Spinal cord (tissue), 10 donors: ENCODE data around the gene CDH23. TPM values are rescaled to one million over a fixed set of nuclear protein-coding genes. Genes with fewer than 3 reads are reported as not detected.
A peak's percentile ranks its signal among the peaks of the same experiment; 100 is the strongest.

Experiments
- DNase-seq, 6 donors: peaks; one replicate each; pipeline versions ENCODE4 v3.0.0 to v3.0.0-alpha.2; 2013 to 2015; ENCODE audit warnings: low spot score in 6 of 6, low read depth in 4 of 6
- H3K27ac ChIP-seq: one replicate; pipeline ENCODE4 v1.5.1; 2013; ENCODE audit warnings: low read depth, low read length, control low read depth
- H3K27me3 ChIP-seq: one replicate; pipeline ENCODE4 v1.6.1; 2013; ENCODE audit warnings: low read length; ENCODE audit not compliant: control insufficient read depth, insufficient read depth
- H3K36me3 ChIP-seq: one replicate; pipeline ENCODE4 v1.6.1; 2013; ENCODE audit warnings: low read length; ENCODE audit not compliant: control insufficient read depth, insufficient read depth
- H3K4me1 ChIP-seq: one replicate; pipeline ENCODE4 v1.6.1; 2013; ENCODE audit warnings: low read length; ENCODE audit not compliant: control insufficient read depth, insufficient read depth
- H3K4me3 ChIP-seq: one replicate; pipeline ENCODE4 v1.5.1; 2013; ENCODE audit warnings: low read depth, low read length, control low read depth
- H3K9me3 ChIP-seq: one replicate; pipeline ENCODE4 v1.6.1; 2013; ENCODE audit warnings: low read length; ENCODE audit not compliant: control insufficient read depth, insufficient read depth
- WGBS: methylation state at CpG from one replicate; pipeline ENCODE4 v1.1.5; 2013; ENCODE audit warnings: missing lambda C conversion rate; ENCODE audit not compliant: insufficient coverage; 5-methylcytosine and 5-hydroxymethylcytosine counted together
- polyA plus RNA-seq, 2 donors: library from polyadenylated mRNA; unstranded; fragments of 120-200 nt; gene quantifications; one replicate each; pipeline ENCODE4 v1.2.1, GENCODE V29; 2013; ENCODE audit not compliant: insufficient read length in 2 of 2
- total RNA-seq, 2 donors: library from RNA; depleted of rRNA in 1 of 2; stranded (reverse); fragments of 120-200 nt in 1 of 2; fragments of >200 nt in 1 of 2; gene quantifications; one replicate each; pipeline versions ENCODE4 v1.2.3 to v1.2.4, GENCODE V29; 2013 to 2014
- donor health status: healthy.

Gene CDH23
- total and polyA plus RNA-seq, 4 donors: 15.6 to 24.2 (median 19.0) TPM

DNA sequence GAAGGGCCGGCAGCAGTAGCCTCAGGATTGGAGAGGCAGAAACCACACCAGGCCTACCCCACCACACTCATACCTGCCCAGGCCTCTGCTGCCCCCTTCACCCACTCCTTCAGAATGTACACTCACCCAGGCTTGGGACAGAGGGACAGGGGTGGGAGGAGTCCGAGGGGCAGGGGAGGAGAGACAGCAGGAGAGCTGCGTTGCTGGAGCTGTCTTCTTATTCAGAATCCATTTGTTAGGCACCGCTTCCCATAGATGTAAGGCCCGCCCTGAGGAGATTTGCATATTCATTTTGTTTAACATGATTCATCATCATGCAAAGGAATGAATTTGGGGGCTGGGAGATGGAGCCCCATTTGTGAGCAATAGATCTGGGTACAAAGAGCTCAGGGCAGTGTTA lies 156.7 kb downstream of the CDH23 start:
- Histone ChIP-seq H3K4me1 (peaks cover 8% of the 10 kb centered on the region), H3K27ac (no peak overlapping the region), H3K27me3 (no peaks in the 10 kb centered on the region), H3K36me3 (no peaks in the 10 kb centered on the region), H3K9me3 (peaks cover 2% of the 10 kb centered on the region), H3K4me3 (no peak overlapping the region)
- WGBS: 50% methylated on average over 1 of the region's 5 CpGs
- DNase-seq: no peak

DNA sequence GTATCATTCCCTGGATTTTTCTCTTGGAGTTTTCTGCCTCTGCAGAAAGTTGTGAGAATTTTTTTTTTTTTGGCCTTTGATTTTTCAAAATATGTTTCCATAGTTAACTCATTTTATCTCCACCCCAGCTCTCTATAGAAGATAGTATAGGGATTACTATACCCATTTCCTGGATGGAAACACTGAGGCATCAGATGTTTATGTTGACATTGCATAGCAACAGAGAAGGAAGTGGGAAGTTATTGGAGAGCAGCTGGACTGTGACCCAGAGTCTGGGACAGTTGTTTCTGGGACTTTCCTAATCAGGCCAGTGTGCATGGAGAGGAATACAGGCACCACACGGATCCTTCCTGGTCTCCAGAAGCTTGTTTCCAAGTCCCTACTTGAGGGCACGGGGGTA lies 158.0 kb downstream of the CDH23 start:
- Histone ChIP-seq H3K4me3 (no peak overlapping the region), H3K36me3 (no peaks in the 10 kb centered on the region), H3K27ac (no peak overlapping the region), H3K9me3 (peaks cover 2% of the 10 kb centered on the region), H3K27me3 (peaks cover 2% of the 10 kb centered on the region), H3K4me1 (peaks cover 8% of the 10 kb centered on the region)
- WGBS: no CpG with 5 or more reads among the region's 2 CpGs
- DNase-seq: no peak

- H3K4me1 ChIP-seq: peaks cover 8% of the 10 kb centered on the region
- no peak for DNase-seq
- 80% methylated on average over 8 of the region's 10 CpGs for WGBS
- no peak overlapping the region for H3K4me3 ChIP-seq
- H3K27ac ChIP-seq: no peak overlapping the region
- H3K36me3 ChIP-seq: no peaks in the 10 kb centered on the region
- peaks cover 2% of the 10 kb centered on the region for H3K27me3 ChIP-seq
- H3K9me3 ChIP-seq: peaks cover 2% of the 10 kb centered on the region
These were observed 158.5 kb downstream of the CDH23 start for GRCh38 chr10:71555087-71555723.

GRCh38 chr10:71555724-71556119 lies 159.0 kb downstream of the CDH23 start:
- no peak for DNase-seq
- H3K27ac ChIP-seq: no peak overlapping the region
- peaks cover 2% of the 10 kb centered on the region for H3K9me3 ChIP-seq
- 45% methylated on average over 1 of the region's 1 CpG for WGBS
- peaks cover 5% of the 10 kb centered on the region for H3K4me1 ChIP-seq
- no peak overlapping the region for H3K4me3 ChIP-seq
- H3K36me3 ChIP-seq: no peaks in the 10 kb centered on the region
- H3K27me3 ChIP-seq: peaks cover 2% of the 10 kb centered on the region

- Histone ChIP-seq H3K4me3 (no peak overlapping the region), H3K4me1 (peaks cover 4% of the 10 kb centered on the region), H3K27me3 (peaks cover 4% of the 10 kb centered on the region), H3K9me3 (peaks cover 2% of the 10 kb centered on the region), H3K27ac (no peak overlapping the region), H3K36me3 (no peaks in the 10 kb centered on the region)
- DNase-seq: no peak
- WGBS: 63% methylated on average over 2 of the region's 3 CpGs
These were observed 162.3 kb downstream of the CDH23 start for GRCh38 chr10:71558991-71559390.

GRCh38 chr10:71561003-71561574 lies 164.4 kb downstream of the CDH23 start:
- Histone ChIP-seq H3K27me3 (peaks cover 4% of the 10 kb centered on the region), H3K4me3 (no peak overlapping the region), H3K36me3 (no peaks in the 10 kb centered on the region), H3K27ac (no peak overlapping the region), H3K9me3 (peaks cover 2% of the 10 kb centered on the region), H3K4me1 (peaks cover 4% of the 10 kb centered on the region)
- DNase-seq: no peak
- WGBS: 31% methylated on average over 3 of the region's 5 CpGs

DNA sequence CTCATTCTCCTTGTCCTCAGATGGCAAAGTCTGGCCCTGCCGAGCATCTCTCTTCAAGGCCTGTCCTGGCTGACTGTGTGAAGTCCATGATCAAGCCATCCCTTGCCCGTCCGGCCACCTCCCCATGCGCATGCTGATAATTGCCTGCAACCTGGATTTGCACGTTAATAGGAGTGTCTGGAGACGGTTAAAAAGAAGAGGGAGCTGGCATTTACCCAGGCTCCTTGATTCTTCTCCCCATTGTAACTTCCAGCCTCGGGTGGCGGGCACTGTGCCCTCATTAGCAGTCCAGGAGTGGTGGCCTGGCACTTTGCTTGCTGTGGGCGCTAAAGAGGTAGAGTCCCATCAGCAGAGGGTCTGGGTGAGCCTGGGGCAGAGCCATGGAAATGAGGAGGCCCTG lies 165.5 kb downstream of the CDH23 start:
- H3K4me3 ChIP-seq: no peak overlapping the region
- H3K36me3 ChIP-seq: peaks cover 3% of the 10 kb centered on the region
- peaks cover 4% of the 10 kb centered on the region for H3K27me3 ChIP-seq
- DNase-seq: no peak
- 66% methylated on average over 4 of the region's 9 CpGs for WGBS
- peaks cover 2% of the 10 kb centered on the region for H3K9me3 ChIP-seq
- H3K27ac ChIP-seq: no peak overlapping the region
- peaks cover 4% of the 10 kb centered on the region for H3K4me1 ChIP-seq

DNA sequence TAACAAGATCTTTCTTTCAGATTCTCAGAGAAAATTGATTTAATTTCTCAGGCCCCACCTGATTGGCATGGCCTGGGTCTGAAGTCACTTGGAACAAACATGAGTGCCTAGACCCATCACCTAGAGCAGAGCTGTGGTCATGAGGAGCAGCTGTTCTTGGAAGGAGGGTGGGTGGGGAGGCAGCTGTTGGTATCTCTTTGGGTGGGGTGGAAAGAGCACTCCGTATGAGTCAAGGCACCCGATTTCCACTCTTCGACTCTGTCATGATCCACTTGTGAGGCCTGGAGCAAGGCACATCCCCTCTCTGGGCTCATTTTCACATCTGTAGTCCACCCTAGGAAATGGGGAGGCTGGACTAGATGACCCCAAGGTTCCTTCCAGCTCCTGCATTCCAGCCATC lies 166.2 kb downstream of the CDH23 start:
- no CpG with 5 or more reads among the region's 3 CpGs for WGBS
- no peak for DNase-seq
- Histone ChIP-seq H3K27me3 (peaks cover 4% of the 10 kb centered on the region), H3K27ac (no peak overlapping the region), H3K9me3 (no peaks in the 10 kb centered on the region), H3K36me3 (peaks cover 3% of the 10 kb centered on the region), H3K4me3 (no peak overlapping the region), H3K4me1 (peaks cover 4% of the 10 kb centered on the region)

- peak in 1 of 6 donors; percentile 62 for DNase-seq
- Histone ChIP-seq H3K9me3 (no peaks in the 10 kb centered on the region), H3K27me3 (peaks cover 4% of the 10 kb centered on the region), H3K27ac (no peak overlapping the region), H3K36me3 (peaks cover 7% of the 10 kb centered on the region), H3K4me3 (no peak overlapping the region), H3K4me1 (peaks cover 4% of the 10 kb centered on the region)
- 70% methylated on average over 9 of the region's 12 CpGs for WGBS
These were observed 167.6 kb downstream of the CDH23 start for GRCh38 chr10:71564194-71564820.
